MV-4-11 (cell line): ENCODE measurements around the gene SNIP1.
A peak's percentile ranks its signal among the peaks of the same experiment; 100 is the strongest.
"Not testable (repeated sequence)": the region's sequence is repeated elsewhere in the genome, so short reads cannot be mapped to it uniquely, and the experiment has no call there.

Source experiments
- DNase-seq: peaks from one replicate; lab custom pipeline; 2025; lab: John Stamatoyannopoulos, UW

SNIP1 gene, protein sequence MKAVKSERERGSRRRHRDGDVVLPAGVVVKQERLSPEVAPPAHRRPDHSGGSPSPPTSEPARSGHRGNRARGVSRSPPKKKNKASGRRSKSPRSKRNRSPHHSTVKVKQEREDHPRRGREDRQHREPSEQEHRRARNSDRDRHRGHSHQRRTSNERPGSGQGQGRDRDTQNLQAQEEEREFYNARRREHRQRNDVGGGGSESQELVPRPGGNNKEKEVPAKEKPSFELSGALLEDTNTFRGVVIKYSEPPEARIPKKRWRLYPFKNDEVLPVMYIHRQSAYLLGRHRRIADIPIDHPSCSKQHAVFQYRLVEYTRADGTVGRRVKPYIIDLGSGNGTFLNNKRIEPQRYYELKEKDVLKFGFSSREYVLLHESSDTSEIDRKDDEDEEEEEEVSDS

GRCh38 chr1:37553927-37554808 lies at the start of gene SNIP1:
TSS of gene SNIP1 (minus strand) at chr1:37554293. CDS start at chr1:37554229, 64 bp downstream.
- peak; percentile 95 for DNase-seq

- peak; percentile 35 for DNase-seq
Observed at GRCh38 chr1:37602750-37603694, 48.9 kb upstream of the SNIP1 start.

- DNase-seq: no peak
Observed at GRCh38 chr1:37601441-37601840, 47.3 kb upstream of the SNIP1 start.

DNA sequence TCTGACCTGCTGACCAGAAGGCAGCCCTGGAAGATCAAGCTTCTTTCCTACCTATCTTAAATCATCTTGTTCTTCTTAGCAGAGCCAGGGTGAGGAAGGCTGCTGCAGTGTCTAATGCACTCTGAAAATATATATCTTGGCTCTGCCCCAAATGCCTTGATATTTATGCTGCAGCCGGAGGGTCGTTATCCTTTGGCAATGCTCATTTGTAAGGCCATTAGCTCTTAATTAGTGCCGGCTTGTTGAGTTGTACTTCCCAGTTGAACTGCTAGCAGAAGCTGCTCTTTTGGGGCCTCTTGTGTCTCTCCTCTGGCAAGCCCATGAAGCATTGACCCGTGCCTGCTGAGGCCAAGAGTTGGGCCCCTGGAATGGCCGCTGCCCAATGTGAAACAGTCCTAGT lies 45.8 kb upstream of the SNIP1 start:
- DNase-seq: no peak

- DNase-seq: no peak
Observed at GRCh38 chr1:37596182-37596667, 42.1 kb upstream of the SNIP1 start.

- DNase-seq: peak; percentile 95
Observed at GRCh38 chr1:37595440-37596181, 41.5 kb upstream of the SNIP1 start, which contains the start of gene GNL2. TSS of gene GNL2 (minus strand) at chr1:37595937. CDS start at chr1:37595822, 115 bp downstream.

- no peak for DNase-seq
Observed at GRCh38 chr1:37593726-37594125, 39.6 kb upstream of the SNIP1 start.

DNA sequence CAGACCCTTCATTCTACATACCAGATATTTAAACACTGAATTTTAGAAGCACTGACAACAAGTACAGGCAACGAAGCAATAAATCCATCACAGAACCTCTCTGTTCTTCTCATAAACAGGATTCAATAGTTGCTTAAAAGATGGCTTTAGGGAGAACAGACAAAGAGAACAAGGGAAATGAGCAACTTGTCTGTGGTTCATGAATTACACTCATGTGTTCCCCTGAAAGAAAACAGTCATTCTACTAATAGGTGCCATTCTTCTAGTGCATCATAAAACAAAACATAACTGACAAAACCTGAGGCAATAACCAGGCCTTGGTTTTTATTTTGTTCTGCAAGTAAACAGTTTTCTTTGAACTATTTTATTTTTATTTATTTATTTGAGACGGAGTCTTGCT lies 34.8 kb upstream of the SNIP1 start:
- DNase-seq: no peak

DNA sequence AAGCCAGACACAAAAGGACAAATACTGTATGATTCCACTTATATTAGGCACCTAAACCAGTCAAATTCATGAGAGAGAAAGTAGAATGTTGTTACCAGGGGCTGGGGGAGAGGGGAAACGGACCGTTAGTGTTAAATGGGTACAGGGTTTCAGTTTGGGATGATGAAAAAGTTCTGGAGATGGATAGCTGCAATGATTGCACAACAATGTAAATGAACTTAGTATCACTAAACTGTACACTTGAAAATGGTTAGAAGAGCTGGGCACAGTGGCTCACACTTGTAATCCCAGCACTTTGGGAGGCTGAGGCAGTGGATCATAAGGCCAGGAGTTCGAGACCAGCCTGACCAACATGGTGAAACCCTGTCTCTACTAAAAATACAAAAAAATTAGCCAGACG lies 30.5 kb upstream of the SNIP1 start:
- not testable (repeated sequence) for DNase-seq

DNA sequence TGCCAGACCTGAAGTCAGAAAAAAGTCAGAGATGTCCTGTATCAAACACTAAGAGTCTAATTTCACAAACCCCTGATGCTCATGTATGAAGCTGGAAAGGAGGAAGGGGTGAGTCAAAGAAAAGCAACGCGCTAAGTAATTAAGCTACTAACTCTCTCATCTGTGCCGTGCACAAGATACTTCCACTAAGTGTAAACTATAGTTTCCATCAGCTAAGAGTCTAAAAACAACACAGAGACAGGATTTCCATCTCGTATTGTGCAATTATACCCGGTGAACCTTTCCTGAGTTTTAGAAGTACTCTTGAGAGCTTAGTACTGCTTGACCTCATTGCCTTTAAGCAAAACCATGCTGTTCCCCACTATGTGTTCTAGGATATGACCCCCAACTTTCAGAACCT lies 21.6 kb upstream of the SNIP1 start:
- DNase-seq: no peak

- peak; percentile 38 for DNase-seq
Observed at GRCh38 chr1:37574834-37575480, 20.9 kb upstream of the SNIP1 start.

DNA sequence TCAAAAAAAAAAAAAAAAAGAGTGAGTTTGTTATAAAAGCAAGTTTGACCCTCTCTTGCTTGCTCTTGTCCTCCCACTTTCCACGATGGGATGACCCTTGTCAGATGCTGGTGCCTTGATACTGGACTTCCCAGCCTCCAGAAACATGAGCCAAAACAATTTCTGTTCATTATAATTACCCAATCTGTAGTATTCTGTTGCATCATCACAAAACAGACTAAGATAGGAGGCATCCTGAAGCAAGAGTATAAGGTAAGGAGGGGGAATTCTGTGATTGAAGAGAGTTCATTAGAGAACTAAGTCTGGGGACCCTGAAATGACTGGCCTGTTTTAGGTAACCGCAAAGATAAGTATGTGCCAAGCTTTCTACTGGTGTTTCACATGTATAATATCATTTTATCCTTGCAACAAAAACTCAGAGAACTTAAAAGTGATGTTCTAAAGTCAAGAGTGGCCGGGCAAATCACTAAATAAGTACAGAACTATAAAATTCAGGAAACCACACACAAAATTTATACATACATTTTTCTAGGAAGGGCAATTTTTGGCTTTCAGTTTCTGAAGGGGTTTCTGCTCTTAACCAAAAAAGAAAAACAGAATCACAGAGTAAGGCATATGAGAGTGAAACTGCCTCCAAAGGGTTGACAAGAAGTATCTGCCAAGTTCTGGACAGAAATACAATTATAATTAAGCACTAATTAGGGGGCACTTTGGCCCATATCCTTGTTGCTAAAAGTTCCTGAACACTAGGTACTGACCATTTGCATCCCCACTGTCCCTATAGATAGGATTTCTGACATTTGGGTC lies 16.6 kb upstream of the SNIP1 start:
- DNase-seq: no peak

- no peak for DNase-seq
Observed at GRCh38 chr1:37567023-37567422, 12.9 kb upstream of the SNIP1 start.

- no peak for DNase-seq
Observed at GRCh38 chr1:37564892-37565291, 10.8 kb upstream of the SNIP1 start.

GRCh38 chr1:37562984-37563383 lies 8.9 kb upstream of the SNIP1 start:
- no peak for DNase-seq

GRCh38 chr1:37561133-37562132 lies 7.3 kb upstream of the SNIP1 start:
- DNase-seq: no peak

DNA sequence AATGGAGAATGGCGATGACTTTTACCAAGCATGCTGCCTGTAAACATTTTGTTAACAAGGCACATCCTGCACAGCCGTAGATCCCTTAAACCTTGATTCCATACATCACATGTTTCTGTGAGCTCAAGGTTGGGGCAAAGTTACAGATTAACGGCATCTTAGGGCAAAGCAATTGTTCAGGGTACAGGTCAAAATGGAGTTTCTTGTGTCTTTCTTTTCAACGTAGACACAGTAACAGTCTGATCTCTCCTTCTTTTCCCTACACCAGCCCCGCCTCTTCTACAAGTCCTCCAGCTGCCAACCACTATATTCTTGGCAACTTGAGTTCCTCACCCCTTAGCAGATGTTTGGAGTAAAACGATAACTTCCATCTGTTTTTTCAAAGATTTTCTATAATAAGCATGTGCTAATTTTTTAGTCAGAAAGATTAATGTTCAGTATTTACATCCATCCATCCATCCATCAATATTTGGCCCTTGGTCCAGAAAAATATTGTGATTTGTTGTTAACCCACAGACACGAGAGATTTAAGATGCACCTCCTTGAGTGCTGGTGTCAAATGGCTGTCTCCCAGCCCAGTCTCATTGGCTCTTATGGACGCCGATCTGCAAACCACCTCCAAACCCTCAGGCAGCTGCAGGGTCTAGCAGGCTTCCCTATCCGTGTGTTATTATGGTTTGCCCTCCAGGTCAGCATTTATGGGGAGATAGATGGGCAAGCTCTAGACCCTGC lies 6.5 kb upstream of the SNIP1 start:
- DNase-seq: no peak
